Loucy (cell line): ENCODE results near the gene ZC3H18.

Experiments used
- EZH2phosphoT487 ChIP-seq: fragments of 200-600 bp; IDR thresholded peaks from 2 replicates; pipeline ENCODE4 v1.6.1; 2018; ENCODE audit warnings: antibody characterized with exemption, mild to moderate bottlenecking, moderate library complexity, borderline replicate concordance
- TF ChIP-seq, protein P1 (sequence below): fragments of 200-600 bp; sonication (generic); conservative IDR thresholded peaks from 2 replicates; pipeline ENCODE4 v1.5.1; 2014; ENCODE audit warnings: mild to moderate bottlenecking, antibody characterized with exemption, low read length

DNA sequence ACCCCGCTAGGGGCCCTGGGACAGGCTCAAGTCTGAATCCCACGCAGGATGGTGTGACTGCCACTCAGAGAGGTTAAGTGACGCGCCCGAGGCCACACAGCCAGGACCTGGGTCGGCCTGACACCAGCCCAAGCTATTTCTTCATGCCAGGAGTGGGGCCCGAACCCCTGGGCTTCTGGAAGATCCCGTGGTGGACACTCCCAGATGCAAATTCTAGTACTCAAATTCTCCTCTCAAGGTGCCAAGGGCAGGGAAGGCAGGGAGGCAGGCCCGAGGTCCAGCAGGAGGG is 73.4 kb downstream of the ZC3H18 start:
- TF ChIP-seq EZH2phosphoT487: no peak
- TF ChIP-seq, protein P1, sequence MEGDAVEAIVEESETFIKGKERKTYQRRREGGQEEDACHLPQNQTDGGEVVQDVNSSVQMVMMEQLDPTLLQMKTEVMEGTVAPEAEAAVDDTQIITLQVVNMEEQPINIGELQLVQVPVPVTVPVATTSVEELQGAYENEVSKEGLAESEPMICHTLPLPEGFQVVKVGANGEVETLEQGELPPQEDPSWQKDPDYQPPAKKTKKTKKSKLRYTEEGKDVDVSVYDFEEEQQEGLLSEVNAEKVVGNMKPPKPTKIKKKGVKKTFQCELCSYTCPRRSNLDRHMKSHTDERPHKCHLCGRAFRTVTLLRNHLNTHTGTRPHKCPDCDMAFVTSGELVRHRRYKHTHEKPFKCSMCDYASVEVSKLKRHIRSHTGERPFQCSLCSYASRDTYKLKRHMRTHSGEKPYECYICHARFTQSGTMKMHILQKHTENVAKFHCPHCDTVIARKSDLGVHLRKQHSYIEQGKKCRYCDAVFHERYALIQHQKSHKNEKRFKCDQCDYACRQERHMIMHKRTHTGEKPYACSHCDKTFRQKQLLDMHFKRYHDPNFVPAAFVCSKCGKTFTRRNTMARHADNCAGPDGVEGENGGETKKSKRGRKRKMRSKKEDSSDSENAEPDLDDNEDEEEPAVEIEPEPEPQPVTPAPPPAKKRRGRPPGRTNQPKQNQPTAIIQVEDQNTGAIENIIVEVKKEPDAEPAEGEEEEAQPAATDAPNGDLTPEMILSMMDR: no peak
